HEK293T (cell line): ENCODE measurements around the gene SPTBN4.
"Not testable (repeated sequence)": the region's sequence is repeated elsewhere in the genome, so short reads cannot be mapped to it uniquely, and the experiment has no call there.

Experiments used
- CTCF ChIA-PET: fragments of 350-600 bp; formaldehyde crosslinking; extraction: SDS; loops from one replicate; lab custom pipeline; 2021; ENCODE audit warnings: antibody characterized with exemption, inconsistent platforms; lab: Yijun Ruan, JAX
- POLR2A ChIA-PET: fragments of 350-600 bp; formaldehyde crosslinking; extraction: SDS; loops from one replicate; lab custom pipeline; 2020; ENCODE audit warnings: antibody characterized with exemption, inconsistent platforms; lab: Yijun Ruan, JAX
- DNase-seq: peaks from one replicate; pipeline ENCODE4 v3.0.0; 2012; ENCODE audit warnings: mixed read lengths; ENCODE audit errors: extremely low spot score
- ARNT ChIP-seq: fragments of 450-650 bp; IDR thresholded peaks from 2 replicates; pipeline ENCODE4 v1.6.1; 2017; ENCODE audit warnings: mild to moderate bottlenecking
- BHLHE40 ChIP-seq: fragments of 450-650 bp; IDR thresholded peaks from 2 replicates; pipeline ENCODE4 v1.6.1; 2016; ENCODE audit warnings: mild to moderate bottlenecking, moderate library complexity, borderline replicate concordance
- CTBP1 ChIP-seq: fragments of 450-650 bp; IDR thresholded peaks from 2 replicates; pipeline ENCODE4 v1.6.1; 2016; ENCODE audit warnings: borderline replicate concordance
- ELF4 ChIP-seq: fragments of 450-650 bp; IDR thresholded peaks from 2 replicates; pipeline ENCODE4 v1.6.1; 2017; ENCODE audit warnings: antibody characterized with exemption
- FOXA1 ChIP-seq: fragments of 450-650 bp; IDR thresholded peaks from 2 replicates; pipeline ENCODE4 v1.6.1; 2016; ENCODE audit warnings: mild to moderate bottlenecking
- FOXK2 ChIP-seq: fragments of 450-650 bp; IDR thresholded peaks from 2 replicates; pipeline ENCODE4 v1.6.1; 2016; ENCODE audit warnings: mild to moderate bottlenecking
- FOXM1 ChIP-seq: fragments of 450-650 bp; IDR thresholded peaks from 2 replicates; pipeline ENCODE4 v1.6.1; 2017; ENCODE audit warnings: mild to moderate bottlenecking, borderline replicate concordance
- HDGF ChIP-seq: fragments of 450-650 bp; IDR thresholded peaks from 2 replicates; pipeline ENCODE4 v1.6.1; 2017; ENCODE audit warnings: antibody characterized with exemption, borderline replicate concordance
- L3MBTL2 ChIP-seq: fragments of 450-650 bp; conservative IDR thresholded peaks from 2 replicates; pipeline ENCODE4 v1.6.1; 2016; ENCODE audit warnings: mild to moderate bottlenecking
- LEF1 ChIP-seq: fragments of 450-650 bp; IDR thresholded peaks from 2 replicates; pipeline ENCODE4 v1.6.1; 2017; ENCODE audit warnings: mild to moderate bottlenecking, borderline replicate concordance
- NFRKB ChIP-seq: fragments of 450-650 bp; IDR thresholded peaks from 2 replicates; pipeline ENCODE4 v1.6.1; 2016; ENCODE audit warnings: mild to moderate bottlenecking, moderate library complexity
- SP1 ChIP-seq: fragments of 450-650 bp; IDR thresholded peaks from 2 replicates; pipeline ENCODE4 v1.6.1; 2017
- SUZ12 ChIP-seq: fragments of 450-650 bp; IDR thresholded peaks from 2 replicates; pipeline ENCODE4 v1.6.1; 2016; ENCODE audit warnings: mild to moderate bottlenecking
- TARDBP ChIP-seq: fragments of 450-650 bp; IDR thresholded peaks from 2 replicates; pipeline ENCODE4 v1.6.1; 2016
- ZNF384 ChIP-seq: fragments of 450-650 bp; IDR thresholded peaks from 2 replicates; pipeline ENCODE4 v1.6.1; 2016
- TF ChIP-seq, protein P1 (sequence below): fragments of 450-650 bp; IDR thresholded peaks from 2 replicates; pipeline ENCODE4 v1.6.1; 2016

The SPTBN4 gene

DNA sequence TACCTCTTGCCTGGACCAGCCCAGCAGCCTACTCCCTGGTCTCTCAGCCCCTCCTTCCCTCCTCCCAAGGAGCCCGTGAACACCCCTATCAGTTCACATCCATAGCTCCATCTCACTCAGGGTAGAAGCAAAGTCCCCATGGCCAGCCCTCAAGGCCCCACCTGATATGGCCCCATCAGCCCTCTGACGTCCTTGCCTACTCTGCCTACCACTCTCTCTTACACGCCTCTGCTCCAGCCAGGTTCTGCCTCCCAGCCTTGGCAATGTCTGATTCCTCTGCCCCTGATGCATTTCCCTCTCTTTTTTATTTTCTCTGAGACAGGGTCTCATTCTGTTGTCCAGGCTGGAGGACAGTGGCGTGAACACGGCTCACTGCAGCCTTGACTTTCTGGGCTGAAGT lies 14.8 kb upstream of the SPTBN4 start:
- ChIA-PET POLR2A (interaction anchor here (1.0 kb wide), 1 partner anchor 9 kb away, joined by 4 read pairs; no protein-coding TSS in a partner anchor), CTCF (no interaction called here)
- DNase-seq, result no peak
- no peak for TF ChIP-seq TARDBP
- TF ChIP-seq ARNT, result no peak
- no peak for TF ChIP-seq NFRKB
- no peak for TF ChIP-seq L3MBTL2
- no peak for TF ChIP-seq CTBP1

DNA sequence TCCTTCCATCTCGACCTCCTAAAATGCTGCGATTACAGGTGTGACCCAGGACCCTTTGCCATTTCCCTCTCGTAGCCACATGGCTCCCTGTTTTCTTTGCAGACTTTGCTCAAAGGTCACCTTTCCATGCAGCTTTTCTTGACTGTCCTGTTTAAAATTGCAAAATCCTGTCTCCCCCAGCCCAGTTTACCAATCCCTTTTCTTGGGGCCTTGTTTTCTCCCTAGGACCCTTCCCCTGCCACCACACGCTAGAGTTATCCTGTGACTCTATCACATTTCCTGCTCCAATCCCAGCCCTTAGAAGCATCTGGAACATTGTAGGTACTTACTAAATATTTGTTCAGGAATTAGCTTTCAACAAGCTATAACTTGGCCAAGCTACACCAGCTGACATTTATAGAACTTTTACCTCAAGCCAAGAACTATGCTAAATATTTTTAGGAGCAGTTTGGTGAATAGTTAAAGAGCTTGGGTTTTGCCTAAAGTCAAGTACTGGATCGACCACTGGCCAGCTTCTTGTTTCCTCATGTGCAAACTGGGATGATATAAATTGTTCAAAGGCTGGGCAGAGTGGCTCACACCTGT lies 13.6 kb upstream of the SPTBN4 start:
- TF ChIP-seq BHLHE40 (no peak), ELF4 (no peak), HDGF (no peak), SP1 (no peak), NFRKB (no peak), SUZ12 (no peak), FOXA1 (no peak), FOXM1 (no peak)
- POLR2A ChIA-PET, result interaction anchor here (0.6 to 1.0 kb wide), 3 partner anchors 10 to 105 kb away, joined by 4 read pairs; partner anchors contain the start of gene C19orf47
- no peak for DNase-seq
- CTCF ChIA-PET, result interaction anchor here (0.9 to 2.0 kb wide), 3 partner anchors 9 to 12 kb away, joined by 3 to 7 read pairs (median 4); partner anchors contain the start of gene BLVRB

DNA sequence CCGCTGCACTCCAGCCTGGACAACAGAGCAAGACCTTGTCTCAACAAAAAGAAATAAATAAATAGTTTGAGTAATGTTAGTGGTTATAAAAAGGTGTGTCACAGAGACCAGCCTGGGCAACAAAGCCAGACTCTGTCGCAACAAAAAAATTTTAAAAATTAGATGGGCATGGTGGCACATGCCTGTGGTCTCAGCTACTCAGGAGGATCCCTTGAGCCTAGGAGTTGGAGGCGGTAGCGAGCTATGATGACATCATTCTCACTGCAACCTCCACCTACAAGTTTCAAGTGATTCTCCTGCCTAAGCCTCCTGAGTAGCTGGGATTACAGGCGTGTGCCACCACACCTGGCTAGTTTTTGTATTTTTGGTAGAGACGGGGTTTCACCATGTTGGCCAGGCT lies 12.9 kb upstream of the SPTBN4 start:
- not testable (repeated sequence) for DNase-seq
- ChIA-PET POLR2A (interaction anchor here (0.6 kb wide), 1 partner anchor 22 kb away, joined by 4 read pairs; no protein-coding TSS in a partner anchor), CTCF (interaction anchor here (0.9 to 2.0 kb wide), 3 partner anchors 8 to 12 kb away, joined by 3 to 7 read pairs (median 4); partner anchors contain the start of gene BLVRB)

DNA sequence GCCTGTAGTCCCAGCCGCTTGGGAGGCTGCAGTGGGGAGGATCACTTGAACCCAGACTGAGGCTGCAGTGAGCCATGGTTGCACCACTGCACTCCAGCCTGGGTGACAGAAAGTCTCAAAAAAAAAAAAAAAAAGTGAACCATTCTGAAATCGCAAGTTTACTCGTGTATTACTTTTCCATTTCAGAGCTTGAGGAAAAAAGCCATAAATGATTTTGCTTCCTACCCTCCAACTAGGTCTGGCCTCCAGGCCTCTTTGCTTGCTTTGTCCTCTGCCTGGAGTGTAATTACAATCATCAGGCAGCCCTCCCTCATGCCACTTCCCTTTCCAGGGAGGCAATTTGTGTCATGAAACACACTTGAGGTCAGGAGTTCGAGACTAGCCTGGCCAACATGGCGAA lies 9.8 kb upstream of the SPTBN4 start:
- POLR2A ChIA-PET, result no interaction called here

DNA sequence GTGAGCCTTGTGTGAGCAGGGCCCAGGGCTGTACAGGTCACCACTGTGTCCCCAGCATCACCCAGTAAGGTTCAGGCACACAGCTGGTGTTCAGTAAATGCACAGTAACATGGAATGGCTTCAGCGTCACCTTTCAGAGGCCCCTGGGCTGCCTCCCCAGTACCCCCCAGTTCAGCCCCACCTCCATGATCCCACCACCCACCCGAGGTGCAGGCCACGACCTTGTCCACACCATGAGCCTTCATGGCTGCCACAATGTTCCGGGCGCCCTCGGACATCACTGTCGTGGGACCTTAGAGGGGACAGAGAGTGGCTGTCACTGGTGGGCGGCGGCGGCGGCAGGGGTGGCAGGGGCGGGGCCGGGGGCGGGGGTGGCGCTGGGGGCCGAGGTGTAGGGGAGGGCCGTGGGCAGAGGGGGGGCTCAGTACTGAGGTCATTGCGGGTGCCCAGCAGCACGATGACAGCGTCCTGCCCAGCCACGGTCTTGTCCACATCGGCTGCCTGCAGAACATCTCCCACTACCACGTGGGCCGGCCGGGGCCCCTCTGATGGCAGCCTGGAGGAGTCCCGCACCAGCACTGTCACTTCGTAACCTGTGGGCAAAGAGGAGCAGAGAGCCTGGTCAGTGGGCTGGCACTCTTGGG lies 8.7 kb upstream of the SPTBN4 start:
- CTCF ChIA-PET, result interaction anchor here (0.5 kb wide), 1 partner anchor 7 kb away, joined by 3 read pairs; the partner anchor contains the start of gene BLVRB
- POLR2A ChIA-PET, result no interaction called here

More for the DNA sequence above, 9.8 kb upstream of the SPTBN4 start:
- TF ChIP-seq, protein P1, sequence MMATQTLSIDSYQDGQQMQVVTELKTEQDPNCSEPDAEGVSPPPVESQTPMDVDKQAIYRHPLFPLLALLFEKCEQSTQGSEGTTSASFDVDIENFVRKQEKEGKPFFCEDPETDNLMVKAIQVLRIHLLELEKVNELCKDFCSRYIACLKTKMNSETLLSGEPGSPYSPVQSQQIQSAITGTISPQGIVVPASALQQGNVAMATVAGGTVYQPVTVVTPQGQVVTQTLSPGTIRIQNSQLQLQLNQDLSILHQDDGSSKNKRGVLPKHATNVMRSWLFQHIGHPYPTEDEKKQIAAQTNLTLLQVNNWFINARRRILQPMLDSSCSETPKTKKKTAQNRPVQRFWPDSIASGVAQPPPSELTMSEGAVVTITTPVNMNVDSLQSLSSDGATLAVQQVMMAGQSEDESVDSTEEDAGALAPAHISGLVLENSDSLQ, result no peak
- TF ChIP-seq ELF4 (no peak), CTBP1 (no peak), ZNF384 (no peak), LEF1 (no peak), L3MBTL2 (no peak), BHLHE40 (no peak), HDGF (no peak), TARDBP (no peak), FOXA1 (no peak), SUZ12 (no peak), NFRKB (no peak), FOXK2 (no peak), SP1 (no peak), FOXM1 (no peak), ARNT (no peak)
- CTCF ChIA-PET, result no interaction called here
- no peak for DNase-seq

DNA sequence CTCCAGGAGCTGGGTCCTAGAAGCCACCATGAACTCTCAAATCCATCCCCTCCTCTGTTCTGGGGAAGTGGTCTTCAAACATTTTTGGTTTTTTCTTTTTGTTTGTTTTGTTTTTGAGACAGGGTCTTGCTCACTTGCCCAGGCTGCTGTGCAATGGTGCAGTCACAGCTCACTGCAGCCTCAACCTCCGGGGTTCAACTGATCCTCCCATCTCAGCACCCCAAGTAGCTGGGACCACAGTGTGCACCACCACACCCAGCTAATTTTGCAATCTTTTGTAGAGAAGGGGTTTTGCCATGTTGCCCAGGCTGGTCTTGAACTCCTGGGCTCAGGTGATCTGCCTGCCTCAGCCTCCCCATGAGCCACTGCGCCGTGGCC lies 8.2 kb upstream of the SPTBN4 start:
- CTCF ChIA-PET, result no interaction called here
- POLR2A ChIA-PET, result no interaction called here
- no peak for TF ChIP-seq ZNF384
- no peak for DNase-seq

More for the DNA sequence above, 8.7 kb upstream of the SPTBN4 start:
- DNase-seq, result no peak
- no peak for TF ChIP-seq SP1
- TF ChIP-seq BHLHE40, result no peak
- TF ChIP-seq ELF4, result no peak
- TF ChIP-seq ZNF384, result no peak
- TF ChIP-seq FOXA1, result no peak
- no peak for TF ChIP-seq SUZ12
- TF ChIP-seq HDGF, result no peak
- TF ChIP-seq TARDBP, result no peak
- TF ChIP-seq, protein P1, result no peak

DNA sequence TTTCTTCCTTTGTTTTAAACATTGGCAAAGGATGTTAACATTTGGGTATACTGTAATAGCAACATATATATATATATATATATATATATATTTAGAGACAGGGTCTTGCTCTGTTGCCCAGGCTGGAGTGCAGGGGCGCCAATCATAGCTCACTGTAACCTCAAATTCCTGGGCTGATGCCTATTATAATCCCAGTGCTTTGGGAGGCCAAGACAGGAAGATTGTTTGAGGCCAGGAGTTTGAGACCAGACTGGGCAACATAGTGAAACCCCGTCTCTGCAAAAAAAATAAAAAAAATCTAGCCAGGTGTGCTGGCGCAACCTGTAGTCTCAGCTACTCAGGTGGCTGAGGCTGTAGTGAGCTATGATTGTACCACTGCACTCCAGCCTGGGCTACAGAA lies 6.6 kb upstream of the SPTBN4 start:
- POLR2A ChIA-PET, result no interaction called here
- CTCF ChIA-PET, result no interaction called here
- no peak for DNase-seq
- no peak for TF ChIP-seq FOXA1
- TF ChIP-seq LEF1, result no peak
- no peak for TF ChIP-seq TARDBP
- TF ChIP-seq ELF4, result no peak
- no peak for TF ChIP-seq CTBP1
- TF ChIP-seq, protein P1, result no peak
